Neural crest cell (in vitro differentiated cells): ENCODE measurements around the gene TMEM87A. TPM values are rescaled to one million over a fixed set of nuclear protein-coding genes. Genes with fewer than 3 reads are reported as not detected.
"Not testable (repeated sequence)": the region's sequence is repeated elsewhere in the genome, so short reads cannot be mapped to it uniquely, and the experiment has no call there.

Experiments
- DNase-seq: peaks from one replicate; pipeline ENCODE4 v3.0.0; 2021; ENCODE audit warnings: low read depth, mixed read lengths, low spot score
- H3K27ac Mint-ChIP-seq: one replicate; pipeline ENCODE4 v1.8.0; 2021; ENCODE audit warnings: mild to moderate bottlenecking, mixed read lengths; ENCODE audit not compliant: unreplicated experiment
- H3K27me3 Mint-ChIP-seq: 2 replicates; pipeline ENCODE4 v1.8.0; 2021; ENCODE audit warnings: low read depth, mild to moderate bottlenecking, mixed read lengths
- H3K36me3 Mint-ChIP-seq: 2 replicates; pipeline ENCODE4 v1.8.0; 2021; ENCODE audit warnings: low read depth, mild to moderate bottlenecking, mixed read lengths
- H3K4me1 Mint-ChIP-seq: 2 replicates; pipeline ENCODE4 v1.8.0; 2021; ENCODE audit warnings: mixed read lengths
- H3K4me3 Mint-ChIP-seq: one replicate; pipeline ENCODE4 v1.8.0; 2021; ENCODE audit warnings: mild to moderate bottlenecking, mixed read lengths
- H3K9me3 Mint-ChIP-seq: 2 replicates; pipeline ENCODE4 v1.8.0; 2021; ENCODE audit warnings: mixed read lengths
- total RNA-seq: library from RNA; stranded (reverse); gene quantifications from 2 replicates; pipeline ENCODE4 v1.2.1, GENCODE V29; 2021
- TF ChIP-seq, protein P1 (sequence below): fragments of 200-600 bp; sonication (generic); conservative IDR thresholded peaks from 2 replicates; pipeline ENCODE4 v1.5.0; 2021; ENCODE audit warnings: antibody characterized with exemption, mild to moderate bottlenecking

Gene TMEM87A
- total RNA-seq, 1 donor from 2014 or later, result 34.8 TPM

DNA sequence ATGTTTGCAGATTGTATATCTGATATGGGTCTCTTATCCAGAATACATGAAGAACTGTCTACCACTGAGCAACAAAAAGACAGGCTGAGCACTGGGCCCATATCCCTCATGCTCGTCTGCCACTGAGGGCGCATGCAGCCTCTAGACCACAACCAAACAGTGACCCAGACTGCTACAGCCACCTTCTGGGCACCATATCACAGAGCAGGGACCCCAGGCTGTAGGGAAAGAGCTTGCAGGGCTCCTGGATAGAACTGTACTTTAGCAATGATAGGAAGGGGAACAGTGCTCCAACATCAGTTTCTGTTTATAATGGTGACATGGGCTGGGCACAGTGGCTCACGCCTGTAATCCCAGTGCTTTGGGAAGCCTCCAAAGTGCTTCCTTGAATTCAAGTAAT is 40.2 kb upstream of the TMEM87A start:
- no peaks in the 10 kb centered on the region for H3K9me3 Mint-ChIP-seq
- no peaks in the 10 kb centered on the region for H3K36me3 Mint-ChIP-seq
- no peaks in the 10 kb centered on the region for H3K27me3 Mint-ChIP-seq
- no peak overlapping the region for H3K27ac Mint-ChIP-seq
- no peaks in the 10 kb centered on the region for H3K4me1 Mint-ChIP-seq
- TF ChIP-seq, protein P1, sequence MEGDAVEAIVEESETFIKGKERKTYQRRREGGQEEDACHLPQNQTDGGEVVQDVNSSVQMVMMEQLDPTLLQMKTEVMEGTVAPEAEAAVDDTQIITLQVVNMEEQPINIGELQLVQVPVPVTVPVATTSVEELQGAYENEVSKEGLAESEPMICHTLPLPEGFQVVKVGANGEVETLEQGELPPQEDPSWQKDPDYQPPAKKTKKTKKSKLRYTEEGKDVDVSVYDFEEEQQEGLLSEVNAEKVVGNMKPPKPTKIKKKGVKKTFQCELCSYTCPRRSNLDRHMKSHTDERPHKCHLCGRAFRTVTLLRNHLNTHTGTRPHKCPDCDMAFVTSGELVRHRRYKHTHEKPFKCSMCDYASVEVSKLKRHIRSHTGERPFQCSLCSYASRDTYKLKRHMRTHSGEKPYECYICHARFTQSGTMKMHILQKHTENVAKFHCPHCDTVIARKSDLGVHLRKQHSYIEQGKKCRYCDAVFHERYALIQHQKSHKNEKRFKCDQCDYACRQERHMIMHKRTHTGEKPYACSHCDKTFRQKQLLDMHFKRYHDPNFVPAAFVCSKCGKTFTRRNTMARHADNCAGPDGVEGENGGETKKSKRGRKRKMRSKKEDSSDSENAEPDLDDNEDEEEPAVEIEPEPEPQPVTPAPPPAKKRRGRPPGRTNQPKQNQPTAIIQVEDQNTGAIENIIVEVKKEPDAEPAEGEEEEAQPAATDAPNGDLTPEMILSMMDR, result no peak
- no peak overlapping the region for H3K4me3 Mint-ChIP-seq
- DNase-seq, result no peak

DNA sequence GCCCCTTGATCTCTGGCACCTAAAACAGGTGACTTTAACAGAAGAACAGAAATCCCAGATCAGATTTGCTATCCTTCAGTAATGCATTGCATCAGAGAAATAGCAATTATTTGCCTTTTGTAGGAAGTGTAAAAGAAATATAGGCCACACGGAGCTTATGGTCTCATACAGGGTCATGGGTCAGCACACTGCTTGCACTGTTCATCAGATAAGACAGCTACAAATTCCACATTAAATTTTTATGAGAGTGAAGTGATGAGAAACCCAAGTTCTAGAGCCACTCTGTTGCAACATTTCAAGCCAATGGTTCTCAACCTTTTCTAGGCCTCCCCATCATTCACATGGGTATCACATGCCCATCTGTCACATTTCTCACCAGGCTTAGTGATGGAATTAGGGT is 33.4 kb upstream of the TMEM87A start:
- Mint-ChIP-seq H3K4me1 (no peaks in the 10 kb centered on the region), H3K27me3 (no peaks in the 10 kb centered on the region), H3K36me3 (peaks cover 19% of the 10 kb centered on the region), H3K4me3 (no peak overlapping the region), H3K27ac (no peak overlapping the region), H3K9me3 (peaks cover 16% of the 10 kb centered on the region)
- TF ChIP-seq, protein P1, result no peak
- DNase-seq, result no peak

DNA sequence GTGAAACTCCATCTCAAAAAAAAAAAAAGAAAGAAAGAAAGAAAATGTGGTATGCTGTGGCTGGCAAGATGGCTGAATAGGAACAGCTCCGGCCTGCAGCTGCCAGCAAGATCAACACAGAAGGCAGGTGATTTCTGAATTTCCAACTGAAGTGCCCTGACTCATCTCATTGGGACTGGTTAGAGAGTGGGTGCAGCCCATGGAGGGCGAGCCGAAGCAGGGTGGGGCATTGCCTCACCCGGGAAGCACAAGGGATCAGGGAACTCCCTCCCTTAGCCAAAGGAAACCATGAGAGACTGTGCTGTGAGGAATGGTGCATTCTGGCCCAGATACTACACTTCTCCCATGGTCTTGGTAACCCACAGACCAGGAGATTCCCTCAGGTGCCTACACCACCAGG is 27.8 kb upstream of the TMEM87A start:
- H3K4me3 Mint-ChIP-seq, H3K4me1 Mint-ChIP-seq, H3K27me3 Mint-ChIP-seq, DNase-seq: not testable (repeated sequence)
- Mint-ChIP-seq H3K27ac (peak overlapping the region; percentile 62), H3K9me3 (peaks cover 19% of the 10 kb centered on the region), H3K36me3 (peaks cover 36% of the 10 kb centered on the region)

DNA sequence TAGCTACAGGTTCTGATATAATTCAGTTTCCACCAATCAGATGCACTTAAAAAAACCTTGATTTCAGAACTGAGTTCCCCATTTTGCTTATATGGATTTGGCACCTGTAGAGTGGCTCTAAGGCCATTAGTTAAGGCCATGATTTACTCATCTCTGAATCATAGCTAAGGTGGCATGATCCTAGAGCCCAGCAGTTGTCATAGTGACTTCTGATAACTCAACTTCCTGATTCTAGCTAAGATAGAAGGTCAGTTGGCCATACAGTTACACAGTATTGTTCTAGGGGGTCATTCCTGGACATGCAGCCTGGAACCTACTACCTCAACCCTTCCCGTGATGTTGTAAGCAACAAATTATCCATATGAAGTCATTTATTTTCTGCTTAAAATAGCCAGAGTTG is 15.9 kb upstream of the TMEM87A start:
- no peaks in the 10 kb centered on the region for H3K9me3 Mint-ChIP-seq
- no peak for DNase-seq
- H3K4me3 Mint-ChIP-seq, result no peak overlapping the region
- no peak overlapping the region for H3K27ac Mint-ChIP-seq
- H3K27me3 Mint-ChIP-seq, result no peaks in the 10 kb centered on the region
- H3K36me3 Mint-ChIP-seq, result no peaks in the 10 kb centered on the region
- no peaks in the 10 kb centered on the region for H3K4me1 Mint-ChIP-seq
- TF ChIP-seq, protein P1, result no peak

DNA sequence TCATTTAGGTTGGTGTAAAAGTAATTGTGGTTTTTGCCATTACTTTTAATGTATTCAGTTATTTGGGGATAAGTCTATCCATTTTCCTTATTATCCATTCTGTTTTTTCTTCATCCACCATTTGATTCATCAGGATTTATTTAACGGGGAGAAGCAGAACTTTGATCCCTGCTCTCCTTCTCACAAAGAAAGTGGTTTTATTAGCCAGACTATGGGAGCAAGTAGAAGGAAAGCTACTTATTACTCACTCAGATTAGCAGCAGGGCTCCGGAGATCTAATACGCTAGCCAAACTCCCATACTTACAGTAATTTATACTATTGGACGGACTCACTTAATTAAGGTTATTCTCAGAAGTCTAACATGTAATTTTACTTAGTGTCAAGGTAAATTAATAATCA is 14.7 kb upstream of the TMEM87A start:
- TF ChIP-seq, protein P1, result no peak
- H3K27ac Mint-ChIP-seq, result no peak overlapping the region
- no peak overlapping the region for H3K4me3 Mint-ChIP-seq
- H3K36me3 Mint-ChIP-seq, result no peaks in the 10 kb centered on the region
- H3K4me1 Mint-ChIP-seq, result no peaks in the 10 kb centered on the region
- H3K9me3 Mint-ChIP-seq, result no peaks in the 10 kb centered on the region
- no peaks in the 10 kb centered on the region for H3K27me3 Mint-ChIP-seq
- no peak for DNase-seq

DNA sequence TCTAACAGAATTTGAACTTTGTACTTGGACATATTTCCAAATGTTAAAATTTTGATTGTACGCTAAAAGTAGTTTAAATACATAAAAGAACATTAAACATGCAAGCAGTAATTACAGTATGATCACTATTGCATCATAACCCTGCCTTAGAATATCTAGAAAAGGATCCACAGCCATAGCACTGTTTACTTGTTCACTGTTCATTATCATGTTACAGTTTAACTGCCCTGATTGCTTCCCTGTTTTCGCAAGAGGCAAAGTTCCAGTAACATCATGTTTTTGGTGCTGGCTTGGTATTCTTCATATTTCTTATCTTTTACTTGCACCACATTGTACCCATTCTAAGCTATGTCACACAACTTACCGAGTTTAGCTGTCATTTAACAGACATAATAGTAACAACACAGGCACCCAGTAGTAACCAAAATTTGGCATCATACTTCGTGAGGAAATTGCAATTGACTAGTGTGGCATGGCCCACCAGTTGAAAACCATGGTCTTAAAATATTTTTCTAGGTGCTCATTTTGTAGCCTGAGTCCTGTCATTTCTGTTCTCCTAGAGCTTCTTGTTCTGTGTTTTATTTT is 13.3 kb upstream of the TMEM87A start:
- TF ChIP-seq, protein P1, result no peak
- Mint-ChIP-seq H3K4me1 (no peaks in the 10 kb centered on the region), H3K27ac (no peak overlapping the region), H3K9me3 (no peaks in the 10 kb centered on the region), H3K27me3 (no peaks in the 10 kb centered on the region), H3K4me3 (no peak overlapping the region), H3K36me3 (no peaks in the 10 kb centered on the region)
- no peak for DNase-seq
